ENCODE measurements around the gene BCDIN3D.

BCDIN3D gene

GRCh38 chr12:49806321-49806813, 36.5 kb downstream of the BCDIN3D start:
- Histone ChIP-seq H3K36me3 (ENCODE audit: control insufficient read depth, low read length) (no peaks in the 10 kb centered on the region), H3K79me2 (ENCODE audit: control insufficient read depth, low read length) (0 out of 2 replicates have a peak, but pooled peaks cover 3% of the 10 kb centered on the region), H3K4me2 (ENCODE audit: low read length) (no peak overlapping the region), H3K4me3 (ENCODE audit: low read length) (no peak overlapping the region), H3K9me3 (ENCODE audit: control insufficient read depth, insufficient read depth, low read length) (no peaks in the 10 kb centered on the region), H3K27ac (ENCODE audit: low read depth, low read length) (no peak overlapping the region), H3K9me2 (replicated peaks; ENCODE audit: control insufficient read depth, low read length) (no peaks in the 10 kb centered on the region), H3K27me3 (ENCODE audit: control insufficient read depth, low read length) (no peaks in the 10 kb centered on the region), H3F3A (ENCODE audit: control insufficient read depth, insufficient read depth) (no peaks in the 10 kb centered on the region), H3K4me1 (ENCODE audit: control insufficient read depth, low read length) (peaks cover 19% of the 10 kb centered on the region), H4K20me1 (ENCODE audit: control insufficient read depth, insufficient read depth, low read depth, low read length) (no peaks in the 10 kb centered on the region)
- TF ChIP-seq CTCF (IDR thresholded peaks at IDR 0.05; ENCODE audit: low read depth, low read length, poor library complexity, severe bottlenecking) = no peak
- no peak for TF ChIP-seq EZH2phosphoT487 (IDR thresholded peaks at IDR 0.05; ENCODE audit: borderline replicate concordance, low read length)

- Histone ChIP-seq H3K4me1 (ENCODE audit: control insufficient read depth, low read length) (peaks cover 10% of the 10 kb centered on the region), H3K4me2 (ENCODE audit: low read length) (no peak overlapping the region), H3K9me3 (ENCODE audit: control insufficient read depth, insufficient read depth, low read length) (no peaks in the 10 kb centered on the region), H3K27me3 (ENCODE audit: control insufficient read depth, low read length) (no peaks in the 10 kb centered on the region), H4K20me1 (ENCODE audit: control insufficient read depth, insufficient read depth, low read depth, low read length) (no peaks in the 10 kb centered on the region), H3K79me2 (ENCODE audit: control insufficient read depth, low read length) (no peaks in the 10 kb centered on the region), H3K9me2 (replicated peaks; ENCODE audit: control insufficient read depth, low read length) (no peaks in the 10 kb centered on the region), H3F3A (ENCODE audit: control insufficient read depth, insufficient read depth) (no peaks in the 10 kb centered on the region), H3K36me3 (ENCODE audit: control insufficient read depth, low read length) (no peaks in the 10 kb centered on the region), H3K27ac (ENCODE audit: low read depth, low read length) (no peak overlapping the region), H3K4me3 (ENCODE audit: low read length) (no peak overlapping the region)
- no peak for TF ChIP-seq CTCF (IDR thresholded peaks at IDR 0.05; ENCODE audit: low read depth, low read length, poor library complexity, severe bottlenecking)
- no peak for TF ChIP-seq EZH2phosphoT487 (IDR thresholded peaks at IDR 0.05; ENCODE audit: borderline replicate concordance, low read length)
Measured at GRCh38 chr12:49805409-49805808, 37.5 kb downstream of the BCDIN3D start.

GRCh38 chr12:49804821-49805220, 38.1 kb downstream of the BCDIN3D start:
- Histone ChIP-seq H4K20me1 (ENCODE audit: control insufficient read depth, insufficient read depth, low read depth, low read length) (no peaks in the 10 kb centered on the region), H3K9me3 (ENCODE audit: control insufficient read depth, insufficient read depth, low read length) (no peaks in the 10 kb centered on the region), H3K4me2 (ENCODE audit: low read length) (no peak overlapping the region), H3K4me1 (ENCODE audit: control insufficient read depth, low read length) (peaks cover 4% of the 10 kb centered on the region), H3K27ac (ENCODE audit: low read depth, low read length) (no peak overlapping the region), H3K4me3 (ENCODE audit: low read length) (no peak overlapping the region), H3K27me3 (ENCODE audit: control insufficient read depth, low read length) (no peaks in the 10 kb centered on the region), H3F3A (ENCODE audit: control insufficient read depth, insufficient read depth) (no peaks in the 10 kb centered on the region), H3K79me2 (ENCODE audit: control insufficient read depth, low read length) (no peaks in the 10 kb centered on the region), H3K36me3 (ENCODE audit: control insufficient read depth, low read length) (no peaks in the 10 kb centered on the region), H3K9me2 (replicated peaks; ENCODE audit: control insufficient read depth, low read length) (no peaks in the 10 kb centered on the region)
- no peak for TF ChIP-seq EZH2phosphoT487 (IDR thresholded peaks at IDR 0.05; ENCODE audit: borderline replicate concordance, low read length)
- TF ChIP-seq CTCF (IDR thresholded peaks at IDR 0.05; ENCODE audit: low read depth, low read length, poor library complexity, severe bottlenecking) = no peak

Data from DOHH2 (cell line).